Activated naive CD4-positive, alpha-beta T cell treated with anti-CD3 and anti-CD28 coated beads, Interleukin-2, amount 50 U/mL, for 72 hours (primary cell): Measurements from ENCODE around the gene EHMT1. TPM values are rescaled to one million over a fixed set of nuclear protein-coding genes. Genes with fewer than 3 reads are reported as not detected.
A peak's percentile ranks its signal among the peaks of the same experiment; 100 is the strongest.
"Not testable (repeated sequence)": the region's sequence is repeated elsewhere in the genome, so short reads cannot be mapped to it uniquely, and the experiment has no call there.

Experiments
- ATAC-seq, 2 donors: fragments of 150-1000 bp; cut with Tn5 transposase; 2 replicates each; pipeline ENCODE4 v1.10.0; 2021; ENCODE audit warnings: mild to moderate bottlenecking in 2 of 2, moderate library complexity in 2 of 2
- DNase-seq, 2 donors: peaks; one replicate each; pipeline ENCODE4 v3.0.0; 2021 to 2022; ENCODE audit warnings: low spot score in 2 of 2
- H3K27ac Mint-ChIP-seq, 2 donors: one replicate each; pipeline ENCODE4 v1.8.0; 2022; ENCODE audit warnings: mild to moderate bottlenecking in 2 of 2, mixed read lengths in 2 of 2
- H3K36me3 Mint-ChIP-seq, 2 donors: one replicate each; pipeline ENCODE4 v1.8.0; 2022; ENCODE audit warnings: mixed read lengths in 2 of 2
- H3K9me3 Mint-ChIP-seq, 2 donors: one replicate each; pipeline ENCODE4 v1.8.0; 2022; ENCODE audit warnings: mixed read lengths in 2 of 2
- total RNA-seq, 2 donors: library from RNA; stranded (reverse); gene quantifications; one replicate each; pipeline ENCODE4 v1.2.3, GENCODE V29; 2022

Gene EHMT1
- total RNA-seq, 2 donors from 2014 or later = 80.4 to 85.0 TPM

- ATAC-seq (peak in 1 of 2 donors; percentile 28), DNase-seq (no peak)
- Mint-ChIP-seq H3K36me3 (peaks cover 18 to 34% of the 10 kb centered on the region in 2 donors), H3K27ac (peak overlapping the region; percentile 72 to 81), H3K9me3 (peaks cover 4 to 25% of the 10 kb centered on the region in 2 donors)
These were observed 87.1 kb downstream of the EHMT1 start for GRCh38 chr9:137705906-137706305.

GRCh38 chr9:137707361-137707760, 88.6 kb downstream of the EHMT1 start:
- Mint-ChIP-seq H3K9me3 (peaks cover 4 to 24% of the 10 kb centered on the region in 2 donors), H3K27ac (peak overlapping the region in 1 of 2 donors; percentile 67), H3K36me3 (peaks cover 13 to 32% of the 10 kb centered on the region in 2 donors)
- ATAC-seq (no peak), DNase-seq (no peak)

DNA sequence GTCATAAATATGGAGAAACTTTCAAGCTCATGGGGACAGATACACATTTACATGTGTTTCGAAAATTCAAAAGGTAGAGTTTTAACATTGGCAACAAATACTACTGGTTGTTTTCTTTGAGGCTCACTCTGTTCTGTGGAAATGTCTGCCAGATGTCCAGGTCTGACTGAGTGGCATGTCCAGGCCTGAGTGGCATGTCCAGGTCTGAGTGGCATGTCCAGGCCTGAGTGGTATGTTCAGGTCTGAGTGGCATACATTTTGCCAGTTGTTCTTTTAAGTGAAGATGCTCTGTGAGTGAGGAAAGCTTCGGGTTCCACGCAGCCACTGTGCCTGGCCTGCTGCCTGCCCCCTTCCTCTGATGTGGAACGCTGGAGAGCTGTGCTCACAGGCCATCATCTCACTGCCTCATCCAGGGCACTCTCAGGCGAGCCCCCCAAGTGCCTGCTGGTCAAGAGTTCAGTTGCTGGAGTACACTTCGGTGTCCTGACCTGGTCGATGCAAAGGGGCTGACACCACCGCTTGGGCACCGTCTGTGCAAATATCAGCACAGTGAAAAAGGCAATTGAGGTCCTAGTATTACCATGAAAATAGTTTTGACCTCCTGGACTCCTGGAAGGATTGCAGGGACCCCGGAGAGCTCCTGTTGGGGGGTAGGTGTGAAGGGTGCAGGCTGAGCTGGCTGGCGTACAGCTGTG, 89.9 kb downstream of the EHMT1 start:
- H3K9me3 Mint-ChIP-seq = peaks cover 0 to 20% of the 10 kb centered on the region in 2 donors
- peaks cover under 1 to 26% of the 10 kb centered on the region in 2 donors for H3K36me3 Mint-ChIP-seq
- DNase-seq = no peak
- no peak for ATAC-seq
- peak overlapping the region in 1 of 2 donors; percentile 67 for H3K27ac Mint-ChIP-seq

- Mint-ChIP-seq H3K27ac (no peak overlapping the region), H3K9me3 (peaks cover 3 to 18% of the 10 kb centered on the region in 2 donors), H3K36me3 (peaks cover 5 to 28% of the 10 kb centered on the region in 2 donors)
- DNase-seq = no peak
- no peak for ATAC-seq
These were observed 90.8 kb downstream of the EHMT1 start for GRCh38 chr9:137709411-137710101.

- Mint-ChIP-seq H3K27ac (no peak overlapping the region), H3K9me3 (peaks cover 12 to 14% of the 10 kb centered on the region in 2 donors), H3K36me3 (peaks cover 14 to 32% of the 10 kb centered on the region in 2 donors)
- no peak for ATAC-seq
- no peak for DNase-seq
These were observed 91.9 kb downstream of the EHMT1 start for GRCh38 chr9:137710704-137711103.

GRCh38 chr9:137711678-137712105, 92.9 kb downstream of the EHMT1 start:
- ATAC-seq = peak in 1 of 2 donors; percentile 30
- DNase-seq = no peak
- Mint-ChIP-seq H3K36me3 (peaks cover 20 to 39% of the 10 kb centered on the region in 2 donors), H3K9me3 (peaks cover 17% of the 10 kb centered on the region in 2 donors), H3K27ac (no peak overlapping the region)

DNA sequence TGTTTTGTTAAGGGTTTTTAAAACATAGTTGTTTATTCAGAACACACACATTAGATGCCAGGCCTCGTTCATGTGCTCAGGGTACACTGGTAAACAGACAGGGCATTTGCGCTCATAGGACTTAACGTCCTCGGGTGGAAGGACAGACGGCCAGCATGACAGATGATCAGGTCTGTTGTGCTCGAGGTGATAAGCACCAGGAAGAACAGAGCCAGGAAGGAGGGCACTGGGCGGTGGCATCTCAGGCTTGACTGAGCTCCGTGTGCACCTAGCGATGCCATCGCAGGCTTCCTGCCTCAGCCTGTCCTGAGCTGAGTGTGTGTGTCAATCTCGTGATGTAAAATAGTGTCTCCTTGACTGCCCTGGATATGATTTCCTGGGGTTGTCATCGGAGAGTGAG, 96.5 kb downstream of the EHMT1 start:
- peaks cover 22 to 23% of the 10 kb centered on the region in 2 donors for H3K9me3 Mint-ChIP-seq
- no peak for DNase-seq
- peak overlapping the region in 1 of 2 donors; percentile 77 for H3K27ac Mint-ChIP-seq
- ATAC-seq = no peak
- H3K36me3 Mint-ChIP-seq = peaks cover 47 to 68% of the 10 kb centered on the region in 2 donors

- ATAC-seq = peak in 1 of 2 donors; percentile 33
- not testable (repeated sequence) for DNase-seq
- Mint-ChIP-seq H3K9me3 (peaks cover 22 to 23% of the 10 kb centered on the region in 2 donors), H3K36me3 (peaks cover 47 to 70% of the 10 kb centered on the region in 2 donors), H3K27ac (peak overlapping the region; percentile 77 to 91)
These were observed 97.3 kb downstream of the EHMT1 start for GRCh38 chr9:137715866-137716693.

- H3K36me3 Mint-ChIP-seq = peaks cover 53 to 76% of the 10 kb centered on the region in 2 donors
- DNase-seq = no peak
- H3K27ac Mint-ChIP-seq = peak overlapping the region in 1 of 2 donors; percentile 79
- peaks cover 27% of the 10 kb centered on the region in 2 donors for H3K9me3 Mint-ChIP-seq
- no peak for ATAC-seq
These were observed 98.0 kb downstream of the EHMT1 start for GRCh38 chr9:137716694-137717287.

DNA sequence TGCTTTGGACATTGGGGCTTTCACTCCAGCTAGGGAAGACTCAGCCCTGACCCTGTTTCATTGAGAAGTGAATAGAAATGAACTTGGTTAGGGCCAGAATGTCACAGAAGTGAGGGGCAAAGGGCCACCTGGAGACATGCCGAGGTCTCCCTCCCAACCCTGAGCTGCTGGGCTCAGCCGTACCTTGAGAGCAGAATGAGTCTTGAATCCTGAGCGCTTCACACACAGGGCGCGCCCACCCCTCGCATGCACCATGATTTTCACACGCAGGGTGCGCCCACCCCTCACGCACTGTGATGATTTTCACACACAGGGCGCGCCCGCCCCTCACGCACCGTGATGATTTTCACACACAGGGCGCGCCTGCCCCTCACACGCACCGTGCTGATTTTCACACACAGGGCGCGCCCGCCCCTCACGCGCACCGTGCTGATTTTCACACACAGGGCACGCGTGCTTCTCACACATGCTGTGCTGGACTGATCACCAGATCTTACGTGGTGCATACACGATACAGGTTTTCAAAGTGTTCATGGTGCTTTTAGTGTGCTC, 99.0 kb downstream of the EHMT1 start:
- peaks cover 20 to 27% of the 10 kb centered on the region in 2 donors for H3K9me3 Mint-ChIP-seq
- no peak overlapping the region for H3K27ac Mint-ChIP-seq
- ATAC-seq = no peak
- H3K36me3 Mint-ChIP-seq = peaks cover 56 to 75% of the 10 kb centered on the region in 2 donors
- no peak for DNase-seq

DNA sequence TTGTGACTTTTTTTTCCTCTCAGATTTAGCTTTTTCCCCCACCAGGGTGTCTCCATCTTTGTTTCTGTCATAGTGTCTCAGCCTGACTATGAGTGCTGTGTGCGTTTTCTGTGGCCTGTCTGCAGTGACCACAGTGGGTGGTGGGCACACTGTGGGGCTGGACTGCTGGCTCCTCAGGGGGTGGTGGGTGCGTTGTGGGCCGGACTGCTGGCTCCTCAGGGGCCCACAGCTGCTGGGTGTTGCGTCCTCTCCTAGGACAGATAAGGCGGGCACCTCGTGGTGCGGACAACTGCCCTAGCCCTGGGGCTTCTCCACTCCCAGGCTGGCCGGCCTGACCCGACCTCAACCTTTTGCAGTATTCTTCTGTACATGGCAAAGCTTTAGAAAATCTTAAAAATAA, 100.4 kb downstream of the EHMT1 start:
- Mint-ChIP-seq H3K27ac (peak overlapping the region in 1 of 2 donors; percentile 39), H3K9me3 (peaks cover 15 to 24% of the 10 kb centered on the region in 2 donors), H3K36me3 (peaks cover 52 to 73% of the 10 kb centered on the region in 2 donors)
- ATAC-seq (no peak), DNase-seq (no peak)

DNA sequence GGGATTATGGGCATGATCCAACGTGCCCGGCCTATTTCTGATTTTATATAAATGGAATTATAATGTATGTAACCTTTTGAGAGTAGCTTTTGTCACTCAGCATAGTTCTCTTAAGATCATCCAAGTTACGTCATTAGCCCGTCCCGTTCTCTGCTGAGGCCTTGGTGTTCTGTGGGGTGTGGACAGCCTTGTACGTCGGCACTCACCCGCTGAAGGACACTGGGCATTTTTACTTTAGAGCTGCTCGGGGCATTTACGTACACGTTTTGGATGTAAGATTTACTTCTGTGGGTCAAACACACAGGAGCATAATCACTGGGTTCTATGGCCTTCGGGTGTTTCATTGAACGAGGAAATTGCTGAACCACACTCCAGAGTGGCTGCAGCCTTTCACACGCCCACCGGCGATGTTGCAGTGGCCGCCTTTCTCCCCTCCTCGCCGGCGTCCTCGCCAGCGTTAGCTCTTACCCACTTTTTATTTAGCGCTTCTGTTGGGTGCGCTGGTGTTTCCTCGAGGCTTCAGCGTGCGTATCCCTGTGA, 101.8 kb downstream of the EHMT1 start:
- H3K9me3 Mint-ChIP-seq = peaks cover 16 to 18% of the 10 kb centered on the region in 2 donors
- DNase-seq = no peak
- peaks cover 55 to 75% of the 10 kb centered on the region in 2 donors for H3K36me3 Mint-ChIP-seq
- ATAC-seq = peak in 1 of 2 donors; percentile 23
- H3K27ac Mint-ChIP-seq = peak overlapping the region; percentile 39 to 68

GRCh38 chr9:137721479-137721878, 102.7 kb downstream of the EHMT1 start:
- peaks cover 59 to 78% of the 10 kb centered on the region in 2 donors for H3K36me3 Mint-ChIP-seq
- ATAC-seq (peak; percentile 69 to 86), DNase-seq (peak in 1 of 2 donors; percentile 37)
- peak overlapping the region; percentile 85 to 97 for H3K27ac Mint-ChIP-seq
- peaks cover 12 to 15% of the 10 kb centered on the region in 2 donors for H3K9me3 Mint-ChIP-seq

DNA sequence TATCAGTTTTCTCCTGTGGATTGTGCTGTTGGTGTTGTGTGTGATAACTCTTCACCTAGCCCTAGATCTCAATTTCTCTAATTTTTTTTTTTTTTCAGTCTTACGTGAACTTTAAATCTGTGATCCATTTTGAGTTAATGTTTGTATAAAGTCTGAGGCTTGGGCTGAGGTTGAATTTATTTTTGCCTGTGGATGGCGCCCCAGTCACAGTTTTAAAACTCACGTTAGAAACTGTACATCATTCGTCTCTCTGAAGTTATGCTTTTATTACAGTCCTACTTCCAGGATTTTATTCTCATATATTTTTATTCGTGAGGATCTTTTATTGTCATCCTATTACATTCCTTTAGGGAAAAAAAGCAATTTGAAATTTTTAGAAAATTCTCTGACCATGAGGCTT, 103.1 kb downstream of the EHMT1 start:
- peaks cover 10 to 15% of the 10 kb centered on the region in 2 donors for H3K9me3 Mint-ChIP-seq
- DNase-seq (no peak), ATAC-seq (peak in 1 of 2 donors; percentile 36)
- H3K27ac Mint-ChIP-seq = peak overlapping the region; percentile 85 to 97
- H3K36me3 Mint-ChIP-seq = peaks cover 57 to 78% of the 10 kb centered on the region in 2 donors

DNA sequence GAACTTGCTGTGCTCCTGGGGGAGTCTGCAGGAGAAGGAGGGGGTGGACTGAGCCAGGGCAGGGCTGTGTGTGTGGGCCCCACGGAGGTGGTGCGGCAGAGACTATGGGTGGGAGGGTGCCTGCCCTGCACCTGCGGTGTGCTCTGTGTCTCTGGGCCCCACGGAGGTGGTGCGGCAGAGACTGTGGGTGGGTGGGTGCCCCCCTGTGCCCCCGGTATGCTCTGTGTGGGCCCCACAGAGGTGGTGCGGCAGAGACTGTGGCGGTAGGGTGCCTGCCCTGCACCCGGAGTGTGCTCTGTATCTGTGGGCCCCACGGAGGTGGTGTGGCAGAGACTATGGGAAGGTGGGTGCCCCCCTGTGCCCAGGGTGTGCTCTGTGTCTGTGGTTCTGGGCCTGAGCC, 103.7 kb downstream of the EHMT1 start:
- peak; percentile 19 to 21 for ATAC-seq
- DNase-seq = no peak
- Mint-ChIP-seq H3K9me3 (peaks cover 10 to 15% of the 10 kb centered on the region in 2 donors), H3K27ac (peak overlapping the region; percentile 85 to 97), H3K36me3 (peaks cover 52 to 72% of the 10 kb centered on the region in 2 donors)
